Astrocyte (in vitro differentiated cells and primary cell): ENCODE results near the gene MCF2L. TPM values are rescaled to one million over a fixed set of nuclear protein-coding genes. Genes with fewer than 3 reads are reported as not detected.

ENCODE experiments used
- DNase-seq: peaks from one replicate; pipeline ENCODE4 v3.0.0-alpha.2; 2010; ENCODE audit warnings: low read depth
- FAIRE-seq: peaks from 2 replicates; lab custom pipeline; 2011; peaks lifted over from hg19 to GRCh38; lab: Jason Lieb, UNC
- H2AFZ ChIP-seq: 2 replicates; pipeline ENCODE4 v1.6.0; 2012; ENCODE audit warnings: low read depth, low read length, inconsistent platforms
- H3K27ac ChIP-seq: 2 replicates; pipeline ENCODE4 v1.5.1; 2011; ENCODE audit warnings: low read depth, low read length, inconsistent platforms
- H3K27me3 ChIP-seq: 2 replicates; pipeline ENCODE4 v1.6.0; 2011; ENCODE audit warnings: low read length, inconsistent platforms; ENCODE audit not compliant: insufficient read depth
- H3K36me3 ChIP-seq: 2 replicates; pipeline ENCODE4 v1.5.1; 2011; ENCODE audit warnings: low read length, inconsistent platforms; ENCODE audit not compliant: insufficient read depth
- H3K4me1 ChIP-seq: 2 replicates; pipeline ENCODE4 v1.5.1; 2011; ENCODE audit warnings: low read length, inconsistent platforms; ENCODE audit not compliant: insufficient read depth
- H3K4me2 ChIP-seq: 2 replicates; pipeline ENCODE4 v1.6.0; 2012; ENCODE audit warnings: low read length, inconsistent platforms
- H3K4me3 ChIP-seq: 2 replicates; pipeline ENCODE4 v1.5.1; 2011; ENCODE audit warnings: low read depth, mild to moderate bottlenecking, low read length, inconsistent platforms; ENCODE audit not compliant: insufficient read depth
- H3K79me2 ChIP-seq: 2 replicates; pipeline ENCODE4 v1.6.0; 2012; ENCODE audit warnings: mild to moderate bottlenecking, low read length, inconsistent platforms; ENCODE audit not compliant: insufficient read depth
- H3K9ac ChIP-seq: 2 replicates; pipeline ENCODE4 v1.6.0; 2012; ENCODE audit warnings: mild to moderate bottlenecking, low read length, inconsistent platforms
- H3K9me3 ChIP-seq: 2 replicates; pipeline ENCODE4 v1.5.1; 2012; ENCODE audit warnings: low read depth, mild to moderate bottlenecking, low read length, inconsistent platforms; ENCODE audit not compliant: insufficient read depth
- H4K20me1 ChIP-seq: 2 replicates; pipeline ENCODE4 v1.6.0; 2012; ENCODE audit warnings: low read length, inconsistent platforms; ENCODE audit not compliant: insufficient read depth
- H3K27ac Mint-ChIP-seq: one replicate; pipeline ENCODE4 v1.8.0; 2021; ENCODE audit warnings: mild to moderate bottlenecking, mixed read lengths; ENCODE audit not compliant: unreplicated experiment
- H3K27me3 Mint-ChIP-seq: one replicate; pipeline ENCODE4 v1.8.0; 2021; ENCODE audit warnings: low read depth, mixed read lengths; ENCODE audit not compliant: unreplicated experiment
- H3K36me3 Mint-ChIP-seq: one replicate; pipeline ENCODE4 v1.8.0; 2021; ENCODE audit warnings: low read depth, mixed read lengths; ENCODE audit not compliant: unreplicated experiment
- H3K4me1 Mint-ChIP-seq: one replicate; pipeline ENCODE4 v1.8.0; 2021; ENCODE audit warnings: low read depth, mixed read lengths; ENCODE audit not compliant: unreplicated experiment
- H3K4me3 Mint-ChIP-seq: one replicate; pipeline ENCODE4 v1.8.0; 2021; ENCODE audit warnings: mild to moderate bottlenecking, moderate library complexity, mixed read lengths; ENCODE audit not compliant: unreplicated experiment
- H3K9me3 Mint-ChIP-seq: one replicate; pipeline ENCODE4 v1.8.0; 2021; ENCODE audit warnings: mild to moderate bottlenecking, mixed read lengths; ENCODE audit not compliant: unreplicated experiment
- CTCF ChIP-seq: IDR thresholded peaks from 2 replicates; pipeline ENCODE4 v1.5.1; 2011; ENCODE audit warnings: low read depth, mild to moderate bottlenecking, inconsistent platforms, low read length, moderate library complexity; ENCODE audit not compliant: insufficient read depth
- EZH2 ChIP-seq: IDR thresholded peaks from 2 replicates; pipeline ENCODE4 v1.6.1; 2012; ENCODE audit warnings: mild to moderate bottlenecking, low read length, inconsistent platforms; ENCODE audit not compliant: insufficient read depth
- total RNA-seq: library from RNA; stranded (reverse); gene quantifications from 2 replicates; pipeline ENCODE4 v1.2.1, GENCODE V29; 2021

The MCF2L gene
- total RNA-seq, 1 donor from 2014 or later: 3.4 TPM

GRCh38 chr13:113002913-113003290, 33.9 kb downstream of the MCF2L start:
- Mint-ChIP-seq H3K27me3 (peaks cover 39% of the 10 kb centered on the region), H3K4me1 (no peaks in the 10 kb centered on the region), H3K36me3 (no peaks in the 10 kb centered on the region), H3K4me3 (no peak overlapping the region), H3K27ac (no peak overlapping the region), H3K9me3 (no peaks in the 10 kb centered on the region)
- Histone ChIP-seq H3K4me1 (no peaks in the 10 kb centered on the region), H3K27ac (no peak overlapping the region), H3K4me2 (no peak overlapping the region), H3K79me2 (no peaks in the 10 kb centered on the region), H3K9ac (no peak overlapping the region), H2AFZ (no peak overlapping the region), H3K27me3 (peaks cover 17% of the 10 kb centered on the region), H4K20me1 (no peaks in the 10 kb centered on the region), H3K36me3 (no peaks in the 10 kb centered on the region), H3K9me3 (no peaks in the 10 kb centered on the region), H3K4me3 (no peak overlapping the region)
- TF ChIP-seq EZH2: no peak
- no peak for TF ChIP-seq CTCF
- no peak for FAIRE-seq
- DNase-seq: no peak

GRCh38 chr13:113004126-113004525, 35.1 kb downstream of the MCF2L start:
- H3K4me3 Mint-ChIP-seq: no peak overlapping the region
- no peaks in the 10 kb centered on the region for H3K4me1 ChIP-seq
- no peak overlapping the region for H3K9ac ChIP-seq
- DNase-seq (no peak), FAIRE-seq (no peak)
- no peak for TF ChIP-seq CTCF
- TF ChIP-seq EZH2: no peak
- H2AFZ ChIP-seq: no peak overlapping the region
- peaks cover 17% of the 10 kb centered on the region for H3K27me3 ChIP-seq
- no peaks in the 10 kb centered on the region for H3K9me3 Mint-ChIP-seq
- no peaks in the 10 kb centered on the region for H3K4me1 Mint-ChIP-seq
- H3K36me3 Mint-ChIP-seq: no peaks in the 10 kb centered on the region
- H3K4me3 ChIP-seq: no peak overlapping the region
- no peaks in the 10 kb centered on the region for H3K79me2 ChIP-seq
- H3K27me3 Mint-ChIP-seq: peaks cover 38% of the 10 kb centered on the region
- H3K9me3 ChIP-seq: no peaks in the 10 kb centered on the region
- no peaks in the 10 kb centered on the region for H4K20me1 ChIP-seq
- H3K36me3 ChIP-seq: no peaks in the 10 kb centered on the region
- no peak overlapping the region for H3K27ac ChIP-seq
- H3K27ac Mint-ChIP-seq: no peak overlapping the region
- H3K4me2 ChIP-seq: no peak overlapping the region

GRCh38 chr13:113005076-113005865, 36.3 kb downstream of the MCF2L start:
- Histone ChIP-seq H3K4me1 (no peaks in the 10 kb centered on the region), H3K4me2 (no peak overlapping the region), H3K9me3 (no peaks in the 10 kb centered on the region), H3K27ac (no peak overlapping the region), H3K9ac (no peak overlapping the region), H2AFZ (no peak overlapping the region), H3K36me3 (no peaks in the 10 kb centered on the region), H3K4me3 (no peak overlapping the region), H3K79me2 (no peaks in the 10 kb centered on the region), H4K20me1 (no peaks in the 10 kb centered on the region), H3K27me3 (peaks cover 16% of the 10 kb centered on the region)
- Mint-ChIP-seq H3K4me1 (peaks cover 2% of the 10 kb centered on the region), H3K9me3 (no peaks in the 10 kb centered on the region), H3K27ac (no peak overlapping the region), H3K27me3 (peaks cover 28% of the 10 kb centered on the region), H3K36me3 (no peaks in the 10 kb centered on the region), H3K4me3 (no peak overlapping the region)
- FAIRE-seq (no peak), DNase-seq (no peak)
- no peak for TF ChIP-seq CTCF
- no peak for TF ChIP-seq EZH2
